Panc1 (cell line): Measurements from ENCODE around the gene OLFML2B. TPM values are rescaled to one million over a fixed set of nuclear protein-coding genes. Genes with fewer than 3 reads are reported as not detected.

Experiments
- ATAC-seq: fragments of 200-7000 bp; cut with Tn5 transposase; 2 replicates; pipeline ENCODE4 v1.9.1; 2020; ENCODE audit warnings: mild to moderate bottlenecking, moderate library complexity
- BruUV-seq: library from RNA; stranded (reverse); fragments of 400-500 nt; replicated peaks from 2 replicates; lab custom pipeline; 2021; lab: Mats Ljungman, UMichigan
- CTCF ChIA-PET: fragments of 300-600 bp; sonication (Branson Sonifier 250); formaldehyde crosslinking; loops from one replicate; lab custom pipeline; 2022; ENCODE audit warnings: antibody characterized with exemption; lab: Charles Lee
- POLR2A ChIA-PET: fragments of 300-600 bp; sonication (Branson Sonifier 250); formaldehyde crosslinking; loops from one replicate; lab custom pipeline; 2022; ENCODE audit warnings: antibody characterized with exemption; lab: Charles Lee
- DNase-seq: peaks from one replicate; pipeline ENCODE4 v3.0.0-alpha.2; 2010; ENCODE audit warnings: low read depth, low spot score
- H3K27ac ChIP-seq: 2 replicates; pipeline ENCODE4 v1.5.1; 2011; ENCODE audit warnings: mild to moderate bottlenecking, low read length, inconsistent platforms
- H3K27me3 ChIP-seq: fragments of 200-500 bp; sonication (Bioruptor generic); 2 replicates; pipeline ENCODE4 v1.6.0; 2014; ENCODE audit warnings: low read length, inconsistent platforms; ENCODE audit not compliant: control insufficient read depth, insufficient read depth
- H3K36me3 ChIP-seq: fragments of 200-500 bp; sonication (Bioruptor generic); 2 replicates; pipeline ENCODE4 v1.5.1; 2014; ENCODE audit warnings: inconsistent platforms, mild to moderate bottlenecking, low read length, moderate library complexity; ENCODE audit not compliant: control insufficient read depth, insufficient read depth
- H3K4me1 ChIP-seq: 2 replicates; pipeline ENCODE4 v1.5.1; 2011; ENCODE audit warnings: inconsistent platforms, mild to moderate bottlenecking, low read length, moderate library complexity; ENCODE audit not compliant: control insufficient read depth, insufficient read depth
- H3K4me3 ChIP-seq, 2 experiments: 2 replicates each; pipeline ENCODE4 v1.5.1; 2011 to 2012; ENCODE audit warnings: low read depth in 2 of 2, low read length in 2 of 2, mild to moderate bottlenecking in 2 of 2, inconsistent platforms in 1 of 2, moderate library complexity in 1 of 2
- H3K9me3 ChIP-seq: fragments of 200-500 bp; sonication (Bioruptor generic); 2 replicates; pipeline ENCODE4 v1.5.1; 2014; ENCODE audit warnings: low read depth, mild to moderate bottlenecking, inconsistent platforms, low read length, moderate library complexity; ENCODE audit not compliant: control insufficient read depth, insufficient read depth
- POLR2AphosphoS5 ChIP-seq: IDR thresholded peaks from 2 replicates; pipeline ENCODE4 v1.6.1; 2012; ENCODE audit warnings: mild to moderate bottlenecking, low read depth, low read length, moderate library complexity
- SIN3A ChIP-seq: IDR thresholded peaks from 2 replicates; pipeline ENCODE4 v1.6.1; 2012; ENCODE audit warnings: low read depth, mild to moderate bottlenecking, low read length, moderate library complexity, borderline replicate concordance; ENCODE audit not compliant: insufficient read depth
- TCF7L2 ChIP-seq: IDR thresholded peaks from 2 replicates; pipeline ENCODE4 v1.6.1; 2011; ENCODE audit warnings: mild to moderate bottlenecking, low read depth, low read length, inconsistent platforms
- in situ Hi-C: cut with HindIII; loops from 2 replicates; pipeline ENCODE4 v1.10.0; 2016; ENCODE audit warnings: low sequenced_read_pairs, low pct_unique_long_range_greater_than_20kb
- intact Hi-C: fragments of 100-400 bp; cut with micrococcal nuclease; formaldehyde crosslinking; loops from one replicate; pipeline ENCODE4 v1.10.0; 2022; ENCODE audit not compliant: unreplicated experiment
- total RNA-seq: library from RNA; stranded (reverse); gene quantifications from one replicate; pipeline ENCODE4 v1.2.1, GENCODE V29; 2021; ENCODE audit not compliant: unreplicated experiment
- TF ChIP-seq, protein P1 (sequence below): fragments of 450-650 bp; IDR thresholded peaks from 2 replicates; pipeline ENCODE4 v1.5.1; 2017; ENCODE audit warnings: mild to moderate bottlenecking
- TF ChIP-seq, protein P2 (sequence below), 2 experiments: IDR thresholded peaks; 2 replicates each; pipeline ENCODE4 v1.6.1; 2011 to 2012; ENCODE audit warnings: low read depth in 2 of 2, control low read depth in 1 of 2, low read length in 1 of 2, mild to moderate bottlenecking in 1 of 2, moderate library complexity in 1 of 2; ENCODE audit not compliant: insufficient read depth in 1 of 2

OLFML2B gene
- total RNA-seq, 1 experiment from 2014 or later = 1.5 TPM

DNA sequence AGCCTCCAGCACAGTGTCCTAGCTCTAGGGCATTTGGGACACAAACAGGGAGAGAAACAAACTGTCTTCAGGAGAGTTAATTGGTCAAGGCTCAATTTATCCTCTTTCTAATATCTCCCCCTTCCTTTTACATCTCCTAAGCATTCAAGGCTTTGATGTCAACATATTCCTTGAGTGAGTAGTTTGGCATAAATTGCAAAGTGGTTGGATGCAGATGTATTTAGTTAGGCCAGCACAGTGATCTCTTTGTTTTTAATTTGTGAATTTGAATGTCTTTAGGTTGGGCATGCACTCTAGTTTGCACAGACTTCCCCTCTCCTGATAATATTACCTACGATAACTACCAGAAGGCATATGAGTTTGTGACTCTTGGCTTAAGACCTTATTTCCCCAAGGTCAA lies 12.5 kb upstream of the OLFML2B start:
- peaks cover 4% of the 10 kb centered on the region; the same call in 1 of the 2 replicates for H3K27me3 ChIP-seq
- H3K36me3 ChIP-seq = no peaks in the 10 kb centered on the region
- intact Hi-C loops = loop anchor here (2.0 kb wide), 2 partner anchors 243 to 273 kb away; no protein-coding TSS in a partner anchor
- H3K27ac ChIP-seq = no peak overlapping the region
- DNase-seq (no peak), ATAC-seq (no peak)
- POLR2A ChIA-PET = no interaction called here
- H3K4me1 ChIP-seq = peaks cover 5% of the 10 kb centered on the region; the same call in 1 of the 2 replicates
- H3K4me3 ChIP-seq = no peak overlapping the region
- BruUV-seq = no TSS peak
- CTCF ChIA-PET = interaction anchor here (0.7 to 1.2 kb wide), 2 partner anchors 12 kb away, joined by 11 to 16 read pairs; partner anchors contain the start of gene OLFML2B
- TF ChIP-seq, protein P1, sequence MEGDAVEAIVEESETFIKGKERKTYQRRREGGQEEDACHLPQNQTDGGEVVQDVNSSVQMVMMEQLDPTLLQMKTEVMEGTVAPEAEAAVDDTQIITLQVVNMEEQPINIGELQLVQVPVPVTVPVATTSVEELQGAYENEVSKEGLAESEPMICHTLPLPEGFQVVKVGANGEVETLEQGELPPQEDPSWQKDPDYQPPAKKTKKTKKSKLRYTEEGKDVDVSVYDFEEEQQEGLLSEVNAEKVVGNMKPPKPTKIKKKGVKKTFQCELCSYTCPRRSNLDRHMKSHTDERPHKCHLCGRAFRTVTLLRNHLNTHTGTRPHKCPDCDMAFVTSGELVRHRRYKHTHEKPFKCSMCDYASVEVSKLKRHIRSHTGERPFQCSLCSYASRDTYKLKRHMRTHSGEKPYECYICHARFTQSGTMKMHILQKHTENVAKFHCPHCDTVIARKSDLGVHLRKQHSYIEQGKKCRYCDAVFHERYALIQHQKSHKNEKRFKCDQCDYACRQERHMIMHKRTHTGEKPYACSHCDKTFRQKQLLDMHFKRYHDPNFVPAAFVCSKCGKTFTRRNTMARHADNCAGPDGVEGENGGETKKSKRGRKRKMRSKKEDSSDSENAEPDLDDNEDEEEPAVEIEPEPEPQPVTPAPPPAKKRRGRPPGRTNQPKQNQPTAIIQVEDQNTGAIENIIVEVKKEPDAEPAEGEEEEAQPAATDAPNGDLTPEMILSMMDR = no peak
- TF ChIP-seq TCF7L2 = no peak
- H3K9me3 ChIP-seq = no peaks in the 10 kb centered on the region
- in situ Hi-C loops = no loop called here

DNA sequence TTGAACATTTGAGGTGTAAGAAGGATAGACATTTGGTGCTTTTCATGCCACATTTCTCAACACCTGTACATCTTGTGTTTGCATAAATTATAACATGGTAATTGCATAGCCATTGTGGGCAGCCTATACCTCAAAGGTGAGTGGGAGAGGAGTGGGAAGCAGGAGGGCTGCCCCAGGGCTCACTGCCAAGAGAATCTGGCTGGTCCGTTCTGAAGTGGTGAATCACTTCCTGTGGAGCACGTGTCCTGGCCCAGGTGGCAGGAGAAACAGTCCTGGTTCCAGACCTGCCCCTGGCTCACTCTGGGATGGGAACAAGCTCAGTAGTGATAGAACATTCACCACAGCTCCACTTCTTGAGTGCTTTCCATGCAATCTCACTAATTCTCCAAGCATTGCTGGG lies 11.6 kb upstream of the OLFML2B start:
- no peak for DNase-seq
- in situ Hi-C loops (no loop called here), intact Hi-C loops (no loop called here)
- CTCF ChIA-PET = interaction anchor here (0.6 to 1.4 kb wide), 2 partner anchors 243 kb away, joined by 3 to 8 read pairs; no protein-coding TSS in a partner anchor
- POLR2A ChIA-PET = no interaction called here
- Histone ChIP-seq H3K4me3 (no peak overlapping the region), H3K27ac (no peak overlapping the region; the same call in 1 of the 2 replicates), H3K4me1 (peaks cover 5% of the 10 kb centered on the region; the same call in 1 of the 2 replicates), H3K36me3 (no peaks in the 10 kb centered on the region), H3K27me3 (peaks cover 4% of the 10 kb centered on the region; the same call in 1 of the 2 replicates), H3K9me3 (no peaks in the 10 kb centered on the region)
- ATAC-seq = no peak
- TF ChIP-seq TCF7L2 (no peak), POLR2AphosphoS5 (no peak), SIN3A (no peak)
- TF ChIP-seq, protein P1 = no peak
- TF ChIP-seq, protein P2, sequence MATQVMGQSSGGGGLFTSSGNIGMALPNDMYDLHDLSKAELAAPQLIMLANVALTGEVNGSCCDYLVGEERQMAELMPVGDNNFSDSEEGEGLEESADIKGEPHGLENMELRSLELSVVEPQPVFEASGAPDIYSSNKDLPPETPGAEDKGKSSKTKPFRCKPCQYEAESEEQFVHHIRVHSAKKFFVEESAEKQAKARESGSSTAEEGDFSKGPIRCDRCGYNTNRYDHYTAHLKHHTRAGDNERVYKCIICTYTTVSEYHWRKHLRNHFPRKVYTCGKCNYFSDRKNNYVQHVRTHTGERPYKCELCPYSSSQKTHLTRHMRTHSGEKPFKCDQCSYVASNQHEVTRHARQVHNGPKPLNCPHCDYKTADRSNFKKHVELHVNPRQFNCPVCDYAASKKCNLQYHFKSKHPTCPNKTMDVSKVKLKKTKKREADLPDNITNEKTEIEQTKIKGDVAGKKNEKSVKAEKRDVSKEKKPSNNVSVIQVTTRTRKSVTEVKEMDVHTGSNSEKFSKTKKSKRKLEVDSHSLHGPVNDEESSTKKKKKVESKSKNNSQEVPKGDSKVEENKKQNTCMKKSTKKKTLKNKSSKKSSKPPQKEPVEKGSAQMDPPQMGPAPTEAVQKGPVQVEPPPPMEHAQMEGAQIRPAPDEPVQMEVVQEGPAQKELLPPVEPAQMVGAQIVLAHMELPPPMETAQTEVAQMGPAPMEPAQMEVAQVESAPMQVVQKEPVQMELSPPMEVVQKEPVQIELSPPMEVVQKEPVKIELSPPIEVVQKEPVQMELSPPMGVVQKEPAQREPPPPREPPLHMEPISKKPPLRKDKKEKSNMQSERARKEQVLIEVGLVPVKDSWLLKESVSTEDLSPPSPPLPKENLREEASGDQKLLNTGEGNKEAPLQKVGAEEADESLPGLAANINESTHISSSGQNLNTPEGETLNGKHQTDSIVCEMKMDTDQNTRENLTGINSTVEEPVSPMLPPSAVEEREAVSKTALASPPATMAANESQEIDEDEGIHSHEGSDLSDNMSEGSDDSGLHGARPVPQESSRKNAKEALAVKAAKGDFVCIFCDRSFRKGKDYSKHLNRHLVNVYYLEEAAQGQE (IDR thresholded peaks at IDR 0.05; ENCODE audit: insufficient read depth in 1 of 2, low read depth in 2 of 2, low read length in 1 of 2) = no peak
- no TSS peak for BruUV-seq
